ENCODE measurements around the gene RAB1A. TPM values are rescaled to one million over a fixed set of nuclear protein-coding genes. Genes with fewer than 3 reads are reported as not detected.

RAB1A gene
- total RNA-seq, 1 donor from 2014 or later = 79.9 TPM

- H3K4me3 Mint-ChIP-seq = peak overlapping the region; percentile 53
Observed at GRCh38 chr2:65040400-65041261, 89.3 kb downstream of the RAB1A start.

GRCh38 chr2:65039640-65040039 lies 90.3 kb downstream of the RAB1A start:
- intact Hi-C loops (cut with micrococcal nuclease) = loop anchor here (1.0 to 2.0 kb wide), 3 partner anchors 51 to 533 kb away; partner anchors contain the start of gene SLC1A4
- no peak overlapping the region for H3K4me3 Mint-ChIP-seq
- no peak overlapping the region for H3K27ac Mint-ChIP-seq
- no peak for DNase-seq
- peaks cover 8% of the 10 kb centered on the region for H3K36me3 Mint-ChIP-seq (ENCODE audit: low read depth)
- peaks cover 20% of the 10 kb centered on the region for H3K4me1 Mint-ChIP-seq
- H3K9me3 Mint-ChIP-seq = peaks cover 6% of the 10 kb centered on the region
- H3K27me3 Mint-ChIP-seq = no peaks in the 10 kb centered on the region

More at GRCh38 chr2:65040400-65041261, 89.3 kb downstream of the RAB1A start:
- H3K27ac Mint-ChIP-seq = no peak overlapping the region
- H3K4me1 Mint-ChIP-seq = peaks cover 20% of the 10 kb centered on the region
- peaks cover 13% of the 10 kb centered on the region for H3K36me3 Mint-ChIP-seq (ENCODE audit: low read depth)
- no peaks in the 10 kb centered on the region for H3K27me3 Mint-ChIP-seq
- intact Hi-C loops (cut with micrococcal nuclease) = loop anchor here (1.0 to 2.0 kb wide), 3 partner anchors 52 to 532 kb away; partner anchors contain the start of gene SLC1A4
- H3K9me3 Mint-ChIP-seq = peaks cover 10% of the 10 kb centered on the region
- peak; percentile 94 for DNase-seq

DNA sequence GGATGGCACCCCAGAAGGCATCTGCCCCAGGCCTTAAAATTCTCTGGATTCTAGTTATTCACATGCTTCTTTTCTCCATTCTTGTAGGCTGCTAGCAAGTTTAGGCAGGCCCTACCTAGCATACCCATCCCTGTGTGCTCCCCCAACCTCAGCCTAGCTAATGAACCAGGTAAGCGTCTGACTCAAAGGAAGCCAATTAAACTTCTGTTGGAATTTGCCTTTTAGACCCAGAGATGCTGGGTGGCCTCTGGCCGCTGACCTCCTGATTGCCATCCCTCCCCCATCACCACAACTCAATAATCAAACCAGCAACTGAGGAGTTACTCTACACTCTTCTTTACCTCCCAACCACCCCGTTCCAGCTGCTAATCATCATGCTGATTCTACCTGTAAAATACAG lies 92.7 kb downstream of the RAB1A start:
- no peak overlapping the region for H3K4me3 Mint-ChIP-seq
- intact Hi-C loops (cut with micrococcal nuclease) = no loop called here

More for the DNA sequence above, 92.7 kb downstream of the RAB1A start:
- Mint-ChIP-seq H3K4me1 (peaks cover 11% of the 10 kb centered on the region), H3K27me3 (no peaks in the 10 kb centered on the region), H3K9me3 (no peaks in the 10 kb centered on the region), H3K27ac (no peak overlapping the region), H3K36me3 (ENCODE audit: low read depth) (no peaks in the 10 kb centered on the region)
- no peak for DNase-seq

Other genes with a start within 250 kb of the RAB1A start
- gene SLC1A4, start 140.7 kb downstream of the RAB1A start, total RNA-seq = 12.4 and 13.1 TPM in 2 replicates
- gene CEP68, start 73.7 kb downstream of the RAB1A start, total RNA-seq = 4.4 and 4.9 TPM in 2 replicates
- gene ACTR2, start 97.7 kb upstream of the RAB1A start, total RNA-seq = 298 TPM in 2 replicates